NCI-H187 (cell line): ENCODE data around the gene CTNNA3.

ENCODE experiments used
- DNase-seq, 2 experiments: peaks; one replicate each; lab custom pipeline; 2025; lab: John Stamatoyannopoulos, UW

Gene CTNNA3

GRCh38 chr10:66752714-66753113 is 943.3 kb downstream of the CTNNA3 start:
- DNase-seq, result no peak

- DNase-seq, result no peak
Measured at GRCh38 chr10:66748217-66748616, 947.8 kb downstream of the CTNNA3 start.

GRCh38 chr10:66747451-66747850 is 948.5 kb downstream of the CTNNA3 start:
- DNase-seq, result no peak

GRCh38 chr10:66746711-66747110 is 949.3 kb downstream of the CTNNA3 start:
- DNase-seq, result no peak

- DNase-seq, result no peak
Measured at GRCh38 chr10:66746246-66746645, 949.7 kb downstream of the CTNNA3 start.

GRCh38 chr10:66744915-66745314 is 951.1 kb downstream of the CTNNA3 start:
- no peak for DNase-seq

GRCh38 chr10:66737241-66737640 is 958.8 kb downstream of the CTNNA3 start:
- no peak for DNase-seq

- no peak for DNase-seq
Measured at GRCh38 chr10:66723608-66724400, 972.2 kb downstream of the CTNNA3 start.

GRCh38 chr10:66719483-66719882 is 976.5 kb downstream of the CTNNA3 start:
- DNase-seq, result no peak

GRCh38 chr10:66717231-66717981 is 978.6 kb downstream of the CTNNA3 start:
- no peak for DNase-seq

- no peak for DNase-seq
Measured at GRCh38 chr10:66714741-66715140, 981.3 kb downstream of the CTNNA3 start.

GRCh38 chr10:66713387-66713786 is 982.6 kb downstream of the CTNNA3 start:
- DNase-seq, result no peak

- no peak for DNase-seq
Measured at GRCh38 chr10:66698069-66698468, 997.9 kb downstream of the CTNNA3 start.

GRCh38 chr10:66695046-66695445 is 1000.9 kb downstream of the CTNNA3 start:
- no peak for DNase-seq

GRCh38 chr10:66684581-66684980 is 1011.4 kb downstream of the CTNNA3 start:
- DNase-seq, result no peak

GRCh38 chr10:66680886-66681285 is 1015.1 kb downstream of the CTNNA3 start:
- DNase-seq, result no peak

GRCh38 chr10:66678521-66678920 is 1017.5 kb downstream of the CTNNA3 start:
- no peak for DNase-seq

- no peak for DNase-seq
Measured at GRCh38 chr10:66673071-66673470, 1022.9 kb downstream of the CTNNA3 start.

- no peak for DNase-seq
Measured at GRCh38 chr10:66671562-66671961, 1024.4 kb downstream of the CTNNA3 start.

GRCh38 chr10:66671064-66671463 is 1024.9 kb downstream of the CTNNA3 start:
- DNase-seq, result no peak

- DNase-seq, result no peak
Measured at GRCh38 chr10:66656499-66656898, 1039.5 kb downstream of the CTNNA3 start.

GRCh38 chr10:66654861-66655260 is 1041.1 kb downstream of the CTNNA3 start:
- no peak for DNase-seq

- DNase-seq, result no peak
Measured at GRCh38 chr10:66651308-66652082, 1044.5 kb downstream of the CTNNA3 start.
